GM19468 (cell line): Measurements from ENCODE around the gene TAF4.
"Not testable (repeated sequence)": the region's sequence is repeated elsewhere in the genome, so short reads cannot be mapped to it uniquely, and the experiment has no call there.

Experiments
- ATAC-seq: cut with Tn5 transposase; IDR thresholded peaks from one replicate; pipeline ENCODE4 v1.9.1; 2021; ENCODE audit warnings: mild to moderate bottlenecking, moderate library complexity, moderate number of reproducible peaks; ENCODE audit not compliant: unreplicated experiment; ENCODE audit errors: extremely low read depth

The TAF4 gene

GRCh38 chr20:62080249-62080990 is 14.7 kb upstream of the TAF4 start:
- no peak for ATAC-seq

GRCh38 chr20:62079166-62079565 is 13.5 kb upstream of the TAF4 start:
- no peak for ATAC-seq

DNA sequence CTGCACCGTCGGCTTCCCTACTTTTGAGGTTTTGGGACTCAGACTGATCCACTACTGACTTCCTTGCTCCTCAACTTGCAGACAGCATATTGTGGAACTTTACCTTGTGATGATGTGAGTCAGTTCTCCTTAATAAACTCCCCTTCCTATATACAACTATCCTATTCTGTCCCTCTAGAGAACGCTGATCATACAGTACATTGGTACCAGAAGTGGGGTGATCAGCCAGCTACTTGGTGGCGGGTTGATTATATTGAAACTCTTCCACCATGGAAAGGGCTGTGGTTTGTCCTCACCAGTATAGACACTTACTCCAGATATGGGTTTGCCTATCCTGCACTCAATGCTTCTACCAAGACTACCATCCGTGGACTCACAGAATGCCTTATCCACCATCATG is 7.6 kb upstream of the TAF4 start:
- no peak for ATAC-seq

DNA sequence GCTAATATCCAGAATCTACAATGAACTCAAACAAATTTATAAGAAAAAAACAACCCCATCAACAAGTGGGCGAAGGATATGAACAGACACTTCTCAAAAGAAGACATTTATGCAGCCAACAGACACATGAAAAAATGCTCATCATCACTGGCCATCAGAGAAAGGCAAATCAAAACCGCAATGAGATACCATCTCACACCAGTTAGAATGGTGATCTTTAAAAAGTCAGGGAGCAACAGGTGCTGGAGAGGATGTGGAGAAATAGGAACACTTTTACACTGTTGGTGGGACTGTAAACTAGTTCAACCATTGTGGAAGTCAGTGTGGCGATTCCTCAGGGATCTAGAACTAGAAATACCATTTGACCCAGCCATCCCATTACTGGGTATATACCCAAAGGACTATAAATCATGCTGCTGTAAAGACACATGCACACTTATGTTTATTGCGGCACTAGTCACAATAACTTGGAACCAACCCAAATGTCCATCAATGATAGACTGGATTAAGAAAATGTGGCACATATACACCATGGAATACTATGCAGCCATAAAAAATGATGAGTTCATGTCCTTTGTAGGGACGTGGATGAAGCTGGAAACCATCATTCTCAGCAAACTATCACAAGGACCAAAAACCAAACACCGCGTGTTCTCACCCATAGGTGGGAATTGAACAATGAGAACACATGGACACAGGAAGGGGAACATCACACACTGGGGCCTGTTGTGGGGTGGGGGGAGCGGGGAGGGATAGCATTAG is 6.2 kb upstream of the TAF4 start:
- not testable (repeated sequence) for ATAC-seq

GRCh38 chr20:62069741-62070216 is 4.1 kb upstream of the TAF4 start:
- no peak for ATAC-seq

GRCh38 chr20:62068997-62069396 is 3.3 kb upstream of the TAF4 start:
- no peak for ATAC-seq

DNA sequence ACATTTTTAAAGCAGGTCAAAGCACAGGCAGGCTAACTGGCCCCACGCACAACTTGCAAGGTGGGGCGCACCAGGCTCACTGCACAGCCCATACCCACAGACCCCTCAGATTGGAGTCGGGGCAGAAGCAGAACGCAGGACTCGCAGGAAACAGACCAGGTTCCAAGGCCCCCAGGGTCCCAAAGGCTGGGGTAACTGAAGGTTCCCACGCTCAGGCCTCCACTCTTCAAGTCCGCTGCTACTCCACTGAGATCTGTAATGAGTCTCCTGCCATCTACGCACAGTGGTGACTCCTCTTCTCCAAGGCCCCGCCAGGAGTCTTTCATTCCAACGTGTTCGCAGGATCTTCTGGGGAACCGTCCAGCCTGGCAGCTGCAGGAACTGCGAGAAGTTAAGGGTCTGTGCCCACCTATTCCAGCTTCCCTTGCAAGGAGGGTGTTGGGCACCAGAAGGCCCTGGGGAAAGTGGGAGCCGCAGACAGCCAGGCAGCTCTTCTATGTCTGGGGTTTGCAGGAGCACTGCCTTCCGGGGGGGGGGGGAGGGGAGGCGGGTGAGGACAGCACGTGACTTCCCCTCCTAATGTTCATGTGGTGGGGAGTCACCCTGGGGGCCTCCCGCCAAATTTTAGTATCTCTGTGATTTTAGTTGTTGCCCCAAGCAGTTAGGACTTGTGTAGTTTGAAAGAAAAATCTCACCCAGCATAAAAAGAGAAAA is 2.0 kb upstream of the TAF4 start:
- ATAC-seq: no peak

DNA sequence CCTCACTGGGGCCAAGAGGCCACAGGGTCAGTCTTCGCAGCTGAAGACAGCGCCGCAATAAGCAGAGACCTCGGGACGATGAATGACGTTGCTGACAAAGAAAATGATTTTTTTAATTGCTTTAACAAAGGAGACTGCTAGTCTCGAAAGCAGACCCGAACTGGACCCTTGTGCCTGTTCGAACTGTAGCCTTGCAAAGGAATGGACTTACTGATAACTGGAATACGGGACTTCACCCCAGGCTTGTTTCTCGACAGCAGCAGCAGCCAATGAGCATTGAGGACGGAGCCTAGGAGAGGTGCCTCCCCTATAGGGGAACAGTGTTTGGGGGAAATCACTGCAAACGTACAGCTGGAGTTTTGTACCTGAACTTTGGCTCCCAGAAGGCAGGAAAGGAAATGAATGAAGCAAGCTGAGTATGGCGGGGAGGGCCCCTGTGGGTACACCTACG is 1.3 kb upstream of the TAF4 start:
- ATAC-seq: no peak

- peak; percentile 10 for ATAC-seq
Observed at GRCh38 chr20:62066339-62066982, 780 bp upstream of the TAF4 start.

DNA sequence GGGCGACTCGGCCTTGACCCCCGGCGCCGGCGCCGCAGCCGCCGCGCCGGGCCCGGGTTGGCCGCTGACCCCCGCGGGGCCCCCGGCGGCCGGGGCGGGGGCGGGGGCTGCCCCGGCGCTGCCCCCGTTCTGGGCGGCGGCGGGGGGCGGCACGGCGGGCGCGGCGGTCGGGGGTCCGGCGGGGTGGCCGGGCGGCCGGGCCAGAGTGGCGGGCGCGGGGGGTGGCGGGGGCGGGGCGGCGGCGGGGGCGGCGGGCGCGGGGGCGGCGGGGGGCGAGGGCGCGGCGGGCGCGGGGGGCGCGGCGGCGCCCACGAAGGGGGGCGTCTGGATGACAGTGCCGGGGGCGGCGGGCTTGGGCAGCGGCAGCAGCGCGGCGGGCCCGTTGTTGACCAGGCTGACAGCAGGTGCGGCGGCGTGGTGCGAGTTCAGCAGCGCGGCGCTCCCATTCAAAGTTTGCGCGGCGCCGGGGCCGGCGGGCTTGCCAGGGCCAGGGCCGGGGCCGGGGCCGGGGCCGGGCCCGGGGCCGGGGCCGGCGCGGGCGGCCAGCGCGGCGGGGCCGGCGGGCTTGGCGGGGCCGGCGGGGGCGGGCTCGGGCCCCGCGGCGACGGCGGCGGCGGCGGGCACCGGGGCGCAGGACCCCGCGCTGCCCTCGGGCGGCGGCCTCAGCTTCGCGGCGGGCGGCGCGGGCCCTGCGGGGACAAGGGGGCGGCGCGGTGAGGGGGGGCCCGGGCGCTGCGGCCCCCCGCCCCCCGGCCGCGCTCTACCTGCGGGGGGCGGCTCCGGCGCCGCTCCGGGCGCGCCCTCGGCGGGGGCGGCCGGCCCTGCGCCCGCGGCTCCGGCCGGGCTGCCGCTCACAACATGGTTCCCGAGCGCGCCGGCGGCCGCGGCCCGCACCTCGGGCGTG is 659 bp downstream of the TAF4 start:
- ATAC-seq: no peak

DNA sequence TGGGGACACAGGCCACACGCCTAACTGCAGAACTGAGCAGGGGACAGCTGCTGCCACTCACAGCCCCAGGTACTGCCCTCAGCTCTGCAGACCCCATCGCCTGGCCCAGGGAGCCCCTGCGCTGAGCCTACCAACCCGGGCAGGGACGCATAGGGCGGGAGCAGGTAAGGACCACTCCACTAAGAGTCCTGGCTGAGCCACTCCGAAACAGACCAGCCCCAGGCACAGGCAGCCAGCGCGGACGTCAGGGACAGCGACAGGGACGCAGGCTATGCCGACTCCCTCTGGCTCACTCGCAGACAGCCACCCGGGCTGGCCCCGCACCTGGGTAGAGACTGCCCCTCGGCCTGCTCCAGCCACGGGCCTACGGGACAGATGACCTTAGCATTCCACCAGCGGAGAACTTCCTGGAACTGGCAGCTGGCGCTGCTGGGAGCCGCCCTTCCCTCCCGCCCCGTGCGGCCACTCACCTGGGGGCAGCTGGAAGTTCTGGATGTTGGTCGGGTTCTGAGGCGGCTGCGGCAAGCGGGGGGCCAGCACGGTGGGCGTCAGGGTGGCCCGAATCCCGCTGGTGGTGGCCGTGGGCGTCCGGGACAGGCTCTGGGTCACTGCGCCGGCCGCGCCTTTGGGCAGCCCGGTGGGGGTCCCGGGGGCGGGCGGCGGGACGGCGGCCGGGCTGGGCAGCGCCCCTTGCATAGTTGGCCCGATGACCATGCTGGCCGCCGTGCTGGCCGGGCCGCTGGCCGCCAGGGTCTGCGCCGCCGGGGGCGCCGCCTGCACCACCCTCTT is 1.5 kb downstream of the TAF4 start:
- no peak for ATAC-seq

DNA sequence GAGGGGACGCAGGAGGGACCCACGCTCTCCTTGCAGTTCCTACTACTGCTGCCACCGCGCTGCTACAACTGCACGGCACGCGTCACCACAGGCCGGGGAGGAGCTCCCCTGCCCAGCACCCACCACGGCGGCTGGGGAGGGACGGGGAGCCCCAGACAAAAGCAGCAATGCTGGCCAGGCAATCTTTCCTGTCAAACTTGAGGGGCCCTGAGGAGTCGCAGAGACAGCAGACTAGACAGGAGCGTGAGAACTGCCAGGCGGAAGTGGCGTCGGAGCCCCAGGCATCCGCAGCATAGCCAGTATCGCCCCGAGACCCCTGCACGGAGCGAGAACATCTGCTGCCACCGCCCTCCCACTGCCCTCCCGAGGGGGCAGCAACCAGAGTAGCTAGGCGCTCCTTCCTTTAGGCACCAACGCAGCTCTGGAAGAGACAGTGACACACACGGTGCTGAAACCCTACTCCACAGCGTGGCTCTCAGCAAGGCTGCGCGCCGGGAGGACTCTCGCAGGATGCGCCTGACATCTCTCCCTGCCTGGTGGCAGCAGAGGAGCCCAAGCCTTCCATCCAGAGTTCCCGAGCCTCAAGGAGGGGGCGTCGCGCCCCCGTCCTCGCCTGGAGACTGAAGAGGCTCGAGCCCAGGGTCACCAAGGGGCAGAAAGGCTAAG is 2.2 kb downstream of the TAF4 start:
- ATAC-seq: no peak

DNA sequence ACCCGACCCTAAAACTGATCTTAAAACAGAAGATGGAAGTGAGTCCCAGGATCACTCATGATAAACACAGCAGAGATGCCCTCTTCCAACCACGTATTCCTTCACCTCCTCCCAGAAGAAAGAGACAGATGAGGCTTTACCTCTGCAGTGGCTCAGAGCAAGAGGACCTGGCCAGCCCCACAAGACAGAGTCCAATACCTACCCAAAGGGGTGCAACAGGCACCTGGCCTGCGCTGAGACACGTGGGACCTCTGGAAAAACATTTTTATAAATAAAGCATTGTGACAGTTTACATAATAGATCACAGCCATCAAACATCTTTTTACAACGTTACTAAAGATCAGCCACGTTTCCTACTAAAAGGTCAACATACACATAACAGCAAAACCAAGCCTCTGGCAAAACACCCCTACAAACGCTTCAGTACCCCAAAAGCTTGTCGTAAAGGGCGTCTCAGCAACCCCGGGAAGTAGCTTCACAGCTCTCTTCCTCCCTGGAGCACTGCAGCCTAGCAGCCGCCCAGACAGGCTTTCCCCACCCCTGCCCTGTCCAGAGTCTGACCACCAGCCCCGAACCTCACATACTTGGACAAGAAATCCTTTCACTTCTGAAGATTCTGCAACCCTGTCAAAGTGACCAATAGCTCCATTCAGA is 2.9 kb downstream of the TAF4 start:
- no peak for ATAC-seq

DNA sequence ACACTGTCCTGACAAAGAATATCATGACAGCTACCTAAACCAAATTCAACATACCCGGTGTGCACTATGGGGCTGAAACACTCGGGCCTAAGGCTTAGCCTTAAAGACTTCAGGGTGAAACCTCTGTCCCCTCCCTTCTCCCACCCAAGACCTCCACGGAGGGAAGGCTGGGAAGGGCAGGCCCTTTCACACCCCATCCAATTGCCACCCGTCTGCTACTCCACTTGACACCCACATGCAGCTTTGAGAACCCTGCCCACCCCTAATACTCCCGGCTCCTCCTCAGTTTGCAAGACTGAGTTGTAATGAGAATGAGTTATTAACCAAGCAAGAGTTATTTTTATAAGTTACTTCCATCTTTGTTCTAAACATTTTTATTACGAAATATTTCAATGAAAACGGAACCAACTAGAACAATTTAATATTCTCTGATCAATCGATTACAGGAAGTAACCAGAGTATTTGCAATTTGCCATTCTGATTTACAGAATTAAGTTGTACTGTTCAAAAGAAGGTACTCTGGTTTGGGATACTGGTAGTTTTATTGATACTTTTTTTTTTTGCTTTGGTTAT is 3.7 kb downstream of the TAF4 start:
- ATAC-seq: no peak

DNA sequence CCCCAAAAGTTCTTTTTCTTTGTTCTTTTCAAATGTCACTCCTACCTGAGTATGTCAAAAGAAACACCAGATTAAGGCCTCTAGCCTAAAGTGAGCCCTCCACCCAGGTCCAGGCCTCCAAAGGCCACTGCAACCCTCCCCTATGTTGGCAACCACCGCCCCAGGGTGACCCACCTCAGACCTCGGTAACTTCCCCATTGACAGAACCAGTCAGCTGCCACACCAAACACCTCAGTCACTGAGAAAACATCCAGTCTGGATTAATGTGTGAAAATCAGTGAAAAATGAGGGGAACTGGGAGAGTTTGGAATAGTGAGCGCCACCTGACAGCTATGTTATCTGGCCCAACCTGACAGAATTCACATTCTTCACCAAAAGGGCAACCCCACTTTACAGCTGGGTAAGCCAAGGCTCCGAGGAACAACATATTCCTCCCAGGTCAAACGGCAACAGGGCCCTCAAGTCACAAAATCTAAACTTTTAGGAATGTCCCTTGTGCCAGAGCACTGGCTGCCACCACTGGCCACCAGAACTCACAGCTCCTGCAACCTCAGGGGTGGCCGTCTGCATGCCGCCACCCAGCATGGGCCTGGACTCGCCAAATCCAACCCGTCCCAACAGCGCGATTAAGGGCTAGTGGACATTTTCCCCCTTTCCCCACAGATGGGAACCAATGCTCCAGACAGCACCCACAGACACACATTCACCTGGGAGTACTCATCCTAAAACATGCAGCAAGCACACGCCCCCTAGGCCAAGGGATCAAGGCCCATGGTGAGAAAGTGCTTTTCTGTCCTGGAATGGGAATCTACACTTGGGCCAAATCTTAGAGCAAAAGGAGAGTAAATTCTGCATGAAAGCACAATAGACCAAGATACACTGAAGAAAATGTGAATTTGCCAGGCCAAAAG is 4.8 kb downstream of the TAF4 start:
- no peak for ATAC-seq

DNA sequence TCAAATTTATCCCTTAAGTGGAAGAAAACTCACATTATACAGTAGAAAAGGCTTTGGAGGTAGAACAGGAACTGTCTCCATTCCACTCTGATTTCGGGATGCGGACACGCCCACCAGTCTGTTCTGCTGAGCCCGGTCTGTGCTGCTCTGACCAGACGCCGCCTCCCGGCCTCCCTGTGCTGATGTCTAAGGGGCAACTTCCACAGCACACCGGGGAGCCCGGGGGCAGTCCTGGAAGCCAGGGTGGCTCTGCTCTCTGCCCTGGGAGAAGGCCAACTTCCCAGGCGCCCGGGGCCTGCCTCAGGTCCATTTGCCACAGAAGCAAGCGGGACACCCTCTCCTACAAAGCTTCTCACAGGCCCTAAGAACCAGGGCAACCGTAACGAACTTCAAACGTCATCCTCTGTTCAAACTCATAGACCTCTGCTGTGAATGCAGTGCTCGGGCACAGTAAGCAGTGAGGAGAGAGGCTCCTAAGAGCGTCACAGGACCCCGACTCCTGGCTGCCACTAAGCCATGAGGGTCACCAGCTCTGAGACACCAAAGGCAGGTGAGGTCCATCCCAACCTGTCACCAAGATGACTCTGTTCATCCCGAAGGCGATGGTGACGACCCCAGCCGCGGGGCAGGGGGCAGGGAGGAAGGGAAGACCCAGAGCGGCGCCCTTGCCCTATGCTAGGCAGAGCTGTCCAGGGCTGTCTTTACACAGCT is 5.6 kb downstream of the TAF4 start:
- no peak for ATAC-seq
